Effector CD8-positive, alpha-beta T cell (primary cell): ENCODE data around the gene SLC45A1.
A peak's percentile ranks its signal among the peaks of the same experiment; 100 is the strongest.

ENCODE experiments used
- DNase-seq: peaks from one replicate; lab custom pipeline; 2025; lab: John Stamatoyannopoulos, UW

The SLC45A1 gene

DNA sequence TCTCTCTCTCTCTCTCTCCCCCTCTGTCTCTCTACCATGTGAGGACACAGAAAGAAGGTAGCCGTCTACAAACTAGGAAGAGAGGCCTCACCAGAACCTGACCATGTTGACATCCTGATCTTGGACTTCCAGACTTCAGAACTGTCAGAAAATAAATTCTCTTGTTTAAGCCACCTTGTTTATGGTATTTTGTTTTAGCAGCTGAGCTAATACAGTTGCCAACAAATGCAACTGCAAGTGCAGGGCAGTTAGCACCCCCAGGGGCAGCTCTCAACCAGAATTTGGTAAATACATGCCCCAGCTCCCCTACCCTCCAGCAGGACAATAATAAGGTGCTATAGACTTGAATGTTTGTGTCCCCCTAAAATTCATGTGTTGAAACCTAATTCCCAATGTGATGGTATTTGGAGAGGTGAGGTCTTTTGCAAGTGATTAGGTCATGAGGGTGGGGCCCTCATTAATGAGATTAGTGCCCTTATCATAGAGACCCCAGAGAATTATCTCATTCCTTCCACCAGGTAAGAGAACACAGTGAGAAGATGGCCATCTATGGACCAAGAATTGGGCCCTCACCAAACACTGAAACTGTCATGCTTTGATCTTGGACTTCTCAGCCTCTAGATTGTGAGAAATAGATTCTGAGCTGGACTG, 6.7 kb upstream of the SLC45A1 start:
- DNase-seq, result no peak

DNA sequence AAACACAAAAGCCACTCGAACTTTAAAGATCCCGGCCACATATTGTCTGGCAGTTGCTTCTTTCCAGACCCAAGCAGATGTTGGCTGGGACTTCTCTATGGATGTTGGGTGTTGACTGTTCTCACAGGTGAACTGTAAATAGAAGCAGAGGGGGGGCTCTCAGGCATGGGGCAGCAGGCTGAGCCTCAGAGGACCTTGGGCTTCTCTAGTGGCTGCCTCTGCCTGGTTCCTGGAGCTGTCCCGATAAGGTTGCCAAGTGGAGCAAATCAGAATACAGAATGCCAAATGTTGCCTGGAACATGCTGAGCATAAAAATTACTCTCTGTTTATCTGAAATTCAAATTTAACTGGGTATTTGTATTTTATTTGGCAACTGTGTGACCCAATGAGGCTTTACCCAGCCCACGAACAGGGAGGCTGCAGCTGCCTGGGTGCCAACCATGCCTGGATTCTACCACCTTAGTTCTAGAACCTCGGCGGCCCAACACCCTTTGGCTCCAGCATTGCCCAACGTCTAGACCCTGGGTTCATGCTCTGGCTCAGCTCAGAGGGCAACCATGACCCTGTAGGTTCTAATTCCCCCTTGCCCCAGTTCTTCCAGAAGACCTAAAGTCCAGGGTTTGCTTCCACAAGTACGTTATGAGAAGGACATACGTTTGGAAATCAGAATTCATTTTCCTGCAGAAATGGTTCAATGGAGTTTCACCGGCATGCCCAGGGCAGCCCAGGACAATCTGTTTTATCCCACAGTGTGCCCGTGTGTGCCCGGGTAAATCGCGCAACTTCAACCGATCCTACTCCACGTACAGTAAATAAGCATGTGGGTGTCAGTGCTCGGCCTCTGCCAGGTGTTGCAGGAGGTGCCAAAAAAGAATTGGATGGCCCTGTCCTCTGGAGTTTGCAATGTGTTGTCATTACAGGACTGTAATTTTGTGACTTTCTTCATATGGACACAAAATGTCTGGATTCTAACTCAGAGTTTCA, 5.4 kb upstream of the SLC45A1 start:
- DNase-seq, result no peak

DNA sequence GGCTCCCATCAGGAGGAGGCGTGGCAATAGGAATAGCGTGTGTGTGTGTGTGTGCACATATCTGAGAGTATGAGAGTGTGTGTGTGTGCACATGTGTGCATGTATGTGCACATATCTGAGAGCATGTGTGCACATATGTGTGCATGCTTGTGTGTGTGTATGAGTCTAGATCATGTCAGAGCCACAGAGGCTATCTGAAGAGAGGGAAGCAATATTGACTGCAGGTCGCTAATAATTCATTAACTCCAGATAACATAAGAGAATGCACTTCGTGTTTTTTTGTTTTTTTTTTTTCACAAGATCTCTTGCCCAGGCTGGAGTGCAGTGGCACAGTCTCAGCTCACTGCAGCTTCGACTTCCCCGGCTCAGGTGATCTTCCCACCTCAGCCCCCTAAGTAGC, 4.7 kb upstream of the SLC45A1 start:
- DNase-seq, result no peak

DNA sequence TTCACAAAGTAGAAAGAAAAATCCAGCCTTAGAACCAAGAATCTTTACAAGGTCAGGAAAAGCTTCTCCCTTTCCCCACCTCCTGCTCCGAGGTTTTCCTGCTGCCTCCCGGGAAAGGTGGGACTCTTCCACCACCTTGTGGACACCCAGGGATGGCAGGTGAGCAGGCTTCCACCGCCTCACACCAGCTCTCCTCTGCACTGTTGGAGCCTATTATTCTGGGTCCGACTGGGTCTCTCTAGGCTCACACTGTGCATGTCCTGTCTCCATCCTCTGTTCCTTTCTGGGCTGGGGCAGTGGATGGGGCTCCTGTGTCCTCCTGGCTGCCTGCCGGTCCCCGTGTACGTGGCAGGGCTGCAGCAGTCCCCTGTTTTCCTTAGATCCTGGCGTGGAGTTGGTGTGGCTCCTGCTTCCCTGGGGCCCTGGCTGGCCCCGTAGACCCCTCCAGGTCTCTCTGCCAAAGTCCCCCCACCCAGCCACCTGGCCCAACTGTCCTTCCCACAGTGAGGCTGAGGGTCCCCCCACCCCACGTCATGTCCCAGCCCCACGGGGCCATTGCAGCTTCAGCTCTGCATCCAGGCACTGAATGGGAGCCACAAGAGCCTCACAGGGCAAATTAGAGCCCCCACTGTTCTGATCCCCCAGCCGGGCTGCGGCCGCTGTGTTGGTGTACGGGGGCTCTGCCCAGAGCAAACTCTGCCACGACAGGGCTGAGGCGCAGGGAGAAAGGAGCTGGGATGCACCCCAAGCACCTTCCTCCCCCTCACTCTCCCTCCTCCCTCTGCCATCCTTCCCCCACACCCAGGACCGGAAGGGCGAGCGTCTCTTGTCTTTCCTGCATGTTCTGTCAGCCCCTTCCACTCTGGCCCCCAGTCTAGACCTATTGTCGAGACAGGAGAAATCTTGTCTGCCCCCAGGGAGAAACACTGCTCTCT, 3.3 kb upstream of the SLC45A1 start:
- peak; percentile 32 for DNase-seq

DNA sequence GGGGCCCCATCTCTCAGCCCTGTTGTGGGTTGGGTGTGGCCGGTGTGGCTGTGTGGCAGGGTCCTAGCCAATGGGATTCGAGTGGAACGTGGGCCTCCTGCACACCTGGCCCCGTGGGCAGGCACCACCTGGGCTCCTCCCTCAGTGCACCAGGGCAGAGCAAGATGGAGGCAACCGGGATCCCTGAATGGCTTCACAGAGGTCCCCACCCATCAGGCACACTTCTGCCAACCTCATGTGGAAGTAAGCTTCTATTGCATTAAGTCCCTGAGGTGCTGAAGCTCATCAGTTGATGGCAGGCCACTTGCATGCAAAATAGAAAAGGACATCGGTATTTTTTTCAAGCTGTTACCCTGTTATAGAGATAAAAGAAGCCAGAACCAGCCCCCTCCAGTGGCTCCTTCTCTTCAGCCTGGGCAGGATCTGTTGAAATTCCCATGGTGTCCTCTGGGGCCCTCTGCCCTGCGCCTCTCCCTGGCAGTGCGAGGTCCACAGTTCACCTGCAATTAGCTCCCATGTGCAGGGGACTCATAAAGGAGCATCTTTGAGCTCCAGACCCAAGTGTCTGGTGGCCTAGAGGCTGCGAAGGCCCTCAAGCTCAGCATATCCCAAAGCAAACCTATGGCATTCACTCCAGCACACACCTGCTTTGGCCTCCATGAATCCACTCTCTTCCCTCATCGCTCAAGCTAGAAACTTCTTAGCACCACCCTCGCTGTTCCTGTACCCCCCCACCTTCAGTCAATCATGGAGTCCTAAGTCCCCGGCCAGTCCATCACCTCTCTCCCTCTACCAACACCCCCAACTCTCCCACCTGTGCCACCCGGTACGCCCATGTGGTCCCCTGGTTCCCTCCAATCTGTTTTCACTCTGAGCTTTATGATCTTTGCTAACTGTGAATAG, 2.1 kb upstream of the SLC45A1 start:
- DNase-seq, result no peak

DNA sequence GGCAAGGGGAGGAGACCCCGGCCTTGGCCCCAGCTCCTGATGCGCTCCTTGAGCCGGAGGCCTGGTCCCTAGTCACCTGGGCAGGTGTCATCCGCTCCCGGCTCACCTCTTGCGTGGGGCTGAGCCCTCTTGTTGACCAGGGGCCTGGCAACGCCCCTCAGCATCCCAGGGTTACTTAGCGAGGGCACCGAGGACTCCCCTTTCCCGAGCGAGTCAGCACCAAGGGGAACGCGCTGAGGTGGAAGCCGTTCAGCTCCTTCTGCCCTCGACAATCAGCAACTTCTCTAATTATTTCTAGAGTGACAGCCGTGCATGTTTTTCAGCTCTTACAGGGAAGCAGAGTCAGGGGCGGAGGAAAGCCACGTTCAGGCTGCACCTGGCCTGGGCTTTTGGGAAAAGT, 522 bp downstream of the SLC45A1 start:
- DNase-seq, result no peak

DNA sequence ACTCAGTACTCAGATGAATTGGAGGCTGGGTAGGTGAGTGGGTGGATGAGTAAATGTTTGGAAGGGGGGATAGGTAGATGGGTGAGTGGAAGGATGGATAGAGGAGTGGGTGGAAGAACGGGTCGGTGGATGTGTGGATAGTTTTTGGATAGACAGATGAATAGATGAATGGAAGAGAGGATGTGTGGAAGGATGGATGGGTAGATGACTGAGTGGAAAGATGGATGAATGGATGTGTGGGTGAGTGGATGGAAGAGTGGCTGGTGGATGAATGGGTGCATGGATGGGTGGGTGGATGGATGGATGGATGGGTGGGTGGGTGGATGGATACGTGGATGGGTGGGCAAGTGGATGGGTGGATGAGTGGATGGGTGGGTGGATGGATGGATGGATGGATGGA, 3.7 kb downstream of the SLC45A1 start:
- DNase-seq, result no peak

DNA sequence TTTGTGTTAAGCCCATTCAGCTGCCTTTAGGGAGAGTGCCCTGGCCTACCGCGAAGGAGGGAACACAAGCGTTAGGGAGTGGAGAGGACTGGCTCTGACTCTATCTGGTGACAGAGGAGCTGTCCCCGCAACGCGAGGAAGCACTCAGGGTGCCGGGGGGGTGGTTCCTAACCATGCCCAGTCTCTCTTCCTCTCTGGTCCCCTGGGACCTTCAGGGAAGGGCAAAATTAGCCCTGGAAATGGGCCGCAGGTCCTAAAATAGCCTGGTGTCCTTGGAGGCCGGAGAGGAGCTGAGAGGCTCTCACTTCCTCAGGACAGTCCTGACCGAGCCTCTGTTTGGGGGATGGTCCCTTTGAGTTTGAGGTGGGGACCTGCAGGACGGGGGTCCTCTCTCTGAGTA, 5.8 kb downstream of the SLC45A1 start:
- no peak for DNase-seq

DNA sequence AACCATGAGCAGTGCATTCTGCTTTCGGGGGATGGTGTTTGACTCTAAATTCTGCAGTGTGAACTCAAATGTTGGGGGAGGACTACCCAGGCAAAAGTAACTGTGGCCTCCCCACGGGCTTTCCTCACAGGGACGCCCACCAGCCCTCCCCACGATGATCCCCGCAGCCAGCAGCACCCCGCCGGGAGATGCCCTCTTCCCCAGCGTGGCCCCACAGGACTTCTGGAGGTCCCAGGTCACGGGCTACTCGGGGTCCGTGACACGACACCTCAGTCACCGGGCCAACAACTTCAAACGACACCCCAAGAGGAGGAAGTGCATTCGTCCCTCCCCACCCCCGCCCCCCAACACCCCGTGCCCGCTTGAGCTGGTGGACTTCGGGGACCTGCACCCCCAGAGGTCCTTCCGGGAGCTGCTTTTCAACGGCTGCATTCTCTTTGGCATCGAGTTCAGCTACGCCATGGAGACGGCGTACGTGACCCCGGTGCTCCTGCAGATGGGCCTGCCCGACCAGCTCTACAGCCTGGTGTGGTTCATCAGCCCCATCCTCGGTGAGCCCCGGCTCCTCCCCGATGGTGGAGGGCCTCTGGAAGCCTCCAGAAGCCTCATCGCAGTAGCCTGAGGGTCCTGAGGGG, 6.4 kb downstream of the SLC45A1 start:
- DNase-seq, result no peak

DNA sequence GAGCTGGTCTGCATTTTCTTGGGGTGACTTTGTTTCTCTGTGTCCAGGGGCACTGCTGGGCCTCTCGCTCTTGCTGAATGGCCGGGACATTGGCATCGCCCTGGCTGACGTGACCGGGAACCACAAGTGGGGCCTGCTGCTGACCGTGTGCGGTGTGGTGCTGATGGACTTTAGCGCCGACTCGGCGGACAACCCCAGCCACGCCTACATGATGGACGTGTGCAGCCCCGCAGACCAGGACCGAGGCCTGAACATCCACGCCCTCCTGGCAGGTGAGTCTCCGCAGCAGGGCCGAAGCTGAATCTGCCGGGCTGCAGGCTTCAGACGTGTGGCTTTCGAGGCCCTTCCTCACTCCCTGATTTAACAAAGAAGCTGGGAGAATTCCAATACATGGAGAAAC, 7.9 kb downstream of the SLC45A1 start:
- DNase-seq, result no peak

DNA sequence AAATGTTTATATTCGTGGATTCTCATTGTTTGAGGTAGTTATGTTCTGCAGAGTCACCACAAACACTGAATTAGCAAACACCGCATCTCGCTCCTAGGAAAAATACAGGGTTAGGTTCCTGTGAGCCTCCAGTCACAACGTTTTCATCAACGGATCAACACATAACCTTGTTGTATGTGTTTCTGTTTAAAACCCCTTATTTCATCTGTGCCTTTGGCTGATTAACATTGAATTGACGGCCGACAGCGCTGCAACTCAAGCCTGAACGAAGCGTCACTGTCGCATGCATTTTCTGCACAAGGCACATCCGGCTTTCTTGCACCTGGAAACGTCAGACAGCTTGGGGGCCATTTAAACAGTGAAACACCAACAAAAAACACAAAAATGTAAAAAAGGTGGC, 8.4 kb downstream of the SLC45A1 start:
- no peak for DNase-seq

DNA sequence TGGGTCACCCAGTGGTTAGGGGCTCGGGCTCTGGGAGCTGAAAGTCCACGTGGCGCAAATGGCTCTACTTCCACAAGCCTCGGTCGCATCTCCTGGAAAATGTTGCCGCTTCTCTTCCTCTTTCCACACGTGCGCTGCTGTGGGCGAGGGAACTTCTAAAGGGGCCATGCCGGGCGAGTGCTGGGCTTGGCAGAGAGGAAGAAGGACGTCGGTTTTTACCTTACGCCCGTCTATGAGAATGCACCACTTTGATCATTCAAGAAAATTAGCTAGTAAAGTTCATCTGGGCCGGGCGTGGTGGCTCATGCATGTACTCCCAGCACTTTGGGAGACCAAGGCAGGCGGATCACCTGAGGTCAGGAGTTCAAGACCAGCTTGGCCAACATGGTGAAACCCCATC, 10.4 kb downstream of the SLC45A1 start:
- DNase-seq, result no peak

DNA sequence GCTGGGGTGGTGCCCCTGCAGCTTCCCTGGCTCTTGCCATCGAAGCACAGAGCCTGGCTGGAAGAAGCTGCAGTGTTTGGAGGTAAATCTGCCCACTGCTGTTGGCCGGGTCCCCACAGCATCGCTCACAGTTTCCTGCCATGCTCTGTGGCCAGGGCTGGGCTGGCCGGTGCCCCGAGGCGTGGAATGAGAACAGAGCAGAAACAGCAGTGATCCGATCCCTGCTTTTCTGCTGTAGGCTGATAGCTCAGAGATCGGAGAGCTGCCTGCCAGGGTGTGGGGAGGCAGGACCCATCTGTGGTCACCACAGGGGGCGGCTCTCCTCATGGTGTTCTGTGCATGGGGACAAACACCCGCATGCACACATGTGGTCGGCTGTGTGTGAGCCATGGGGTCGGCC, 11.5 kb downstream of the SLC45A1 start:
- DNase-seq, result no peak

DNA sequence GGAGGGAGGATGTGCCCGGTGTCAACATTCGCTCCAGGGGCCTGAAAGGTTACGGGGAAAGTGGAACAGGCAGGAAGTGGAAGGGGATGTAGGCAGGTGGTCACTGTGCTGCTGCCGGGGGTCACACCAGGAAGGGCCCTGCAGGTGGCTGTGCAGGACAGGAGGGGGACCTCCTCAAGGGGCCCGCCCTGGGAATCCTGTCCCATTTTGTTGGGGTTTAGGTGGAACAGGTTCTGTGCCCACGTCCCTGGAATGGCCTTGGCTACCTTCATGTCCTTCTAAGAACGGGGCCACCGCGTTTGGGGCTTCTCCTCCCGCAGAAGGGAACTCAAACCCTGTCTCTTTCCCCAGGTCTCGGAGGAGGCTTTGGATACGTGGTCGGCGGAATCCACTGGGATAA, 11.9 kb downstream of the SLC45A1 start:
- no peak for DNase-seq

DNA sequence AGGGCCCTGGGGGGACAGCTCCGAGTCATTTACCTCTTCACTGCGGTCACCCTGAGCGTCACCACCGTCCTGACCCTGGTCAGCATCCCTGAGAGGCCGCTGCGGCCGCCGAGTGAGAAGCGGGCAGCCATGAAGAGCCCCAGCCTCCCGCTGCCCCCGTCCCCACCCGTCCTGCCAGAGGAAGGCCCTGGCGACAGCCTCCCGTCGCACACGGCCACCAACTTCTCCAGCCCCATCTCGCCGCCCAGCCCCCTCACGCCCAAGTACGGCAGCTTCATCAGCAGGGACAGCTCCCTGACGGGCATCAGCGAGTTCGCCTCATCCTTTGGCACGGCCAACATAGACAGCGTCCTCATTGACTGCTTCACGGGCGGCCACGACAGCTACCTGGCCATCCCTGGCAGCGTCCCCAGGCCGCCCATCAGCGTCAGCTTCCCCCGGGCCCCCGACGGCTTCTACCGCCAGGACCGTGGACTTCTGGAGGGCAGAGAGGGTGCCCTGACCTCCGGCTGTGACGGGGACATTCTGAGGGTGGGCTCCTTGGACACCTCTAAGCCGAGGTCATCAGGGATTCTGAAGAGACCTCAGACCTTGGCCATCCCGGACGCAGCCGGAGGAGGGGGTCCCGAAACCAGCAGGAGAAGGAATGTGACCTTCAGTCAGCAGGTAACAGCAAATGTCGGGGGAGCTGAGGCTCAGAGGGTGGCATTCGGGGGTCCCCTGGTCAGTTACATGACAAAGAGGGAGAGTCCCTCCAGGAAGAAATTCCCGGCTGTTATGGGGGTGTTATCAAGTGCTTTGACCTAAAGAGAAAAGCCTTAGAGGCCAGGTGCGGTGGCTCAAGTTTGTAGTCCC, 12.6 kb downstream of the SLC45A1 start:
- no peak for DNase-seq

DNA sequence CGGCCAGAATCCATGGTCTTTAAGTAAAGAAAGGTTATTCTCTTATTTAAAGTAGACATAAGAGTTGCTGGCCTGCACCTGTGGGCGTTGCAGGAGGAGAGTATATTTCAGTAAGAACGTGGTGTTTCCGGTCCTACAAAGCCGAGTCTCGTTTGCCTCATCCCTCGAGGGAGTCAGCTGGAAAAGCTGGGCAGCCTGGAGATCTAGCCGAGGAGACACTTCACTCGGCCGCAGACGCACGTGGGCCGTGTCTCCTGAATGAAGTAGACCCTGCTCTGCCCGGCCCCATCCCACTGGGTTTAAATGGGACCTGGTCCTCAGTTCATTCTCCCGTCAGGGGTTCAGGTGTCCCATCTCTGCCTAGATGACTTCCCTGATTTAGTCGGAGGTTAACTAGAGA, 14.9 kb downstream of the SLC45A1 start:
- no peak for DNase-seq

DNA sequence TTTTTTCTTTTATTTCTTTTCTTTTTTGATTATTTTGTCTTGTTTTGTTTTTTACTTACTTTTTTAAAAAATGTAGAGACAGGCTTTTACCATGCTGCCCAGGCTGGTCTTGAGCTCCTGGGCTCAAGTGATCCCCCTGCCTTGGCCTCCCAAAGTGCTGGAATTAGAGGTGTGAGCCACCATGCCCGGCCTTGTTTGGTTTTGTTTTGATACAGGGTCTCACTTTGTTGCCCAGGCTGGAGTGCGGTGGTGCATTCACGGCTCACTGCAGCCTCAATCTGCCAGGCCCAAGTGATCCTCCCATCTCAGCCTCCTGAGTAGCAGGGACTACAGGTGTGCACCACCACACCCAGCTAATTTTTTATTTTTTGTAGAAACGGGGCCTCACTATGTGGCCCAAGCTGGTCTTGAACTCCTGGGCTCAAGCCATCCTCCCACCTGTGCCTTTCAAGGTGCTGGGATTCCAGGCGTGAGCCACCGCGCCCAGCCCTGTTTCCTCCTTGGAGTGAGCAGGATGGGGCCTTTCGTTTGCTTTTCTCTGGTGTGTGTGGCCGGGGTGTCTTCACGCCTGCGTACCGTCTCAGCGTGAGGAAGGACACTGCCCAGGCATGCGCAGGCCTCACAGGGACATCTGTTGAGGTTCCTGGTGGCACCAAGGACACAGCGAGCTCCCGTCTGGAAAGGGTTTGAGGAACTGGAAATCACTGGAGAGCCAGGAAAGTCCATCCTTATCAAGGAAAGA, 15.5 kb downstream of the SLC45A1 start:
- DNase-seq, result no peak

DNA sequence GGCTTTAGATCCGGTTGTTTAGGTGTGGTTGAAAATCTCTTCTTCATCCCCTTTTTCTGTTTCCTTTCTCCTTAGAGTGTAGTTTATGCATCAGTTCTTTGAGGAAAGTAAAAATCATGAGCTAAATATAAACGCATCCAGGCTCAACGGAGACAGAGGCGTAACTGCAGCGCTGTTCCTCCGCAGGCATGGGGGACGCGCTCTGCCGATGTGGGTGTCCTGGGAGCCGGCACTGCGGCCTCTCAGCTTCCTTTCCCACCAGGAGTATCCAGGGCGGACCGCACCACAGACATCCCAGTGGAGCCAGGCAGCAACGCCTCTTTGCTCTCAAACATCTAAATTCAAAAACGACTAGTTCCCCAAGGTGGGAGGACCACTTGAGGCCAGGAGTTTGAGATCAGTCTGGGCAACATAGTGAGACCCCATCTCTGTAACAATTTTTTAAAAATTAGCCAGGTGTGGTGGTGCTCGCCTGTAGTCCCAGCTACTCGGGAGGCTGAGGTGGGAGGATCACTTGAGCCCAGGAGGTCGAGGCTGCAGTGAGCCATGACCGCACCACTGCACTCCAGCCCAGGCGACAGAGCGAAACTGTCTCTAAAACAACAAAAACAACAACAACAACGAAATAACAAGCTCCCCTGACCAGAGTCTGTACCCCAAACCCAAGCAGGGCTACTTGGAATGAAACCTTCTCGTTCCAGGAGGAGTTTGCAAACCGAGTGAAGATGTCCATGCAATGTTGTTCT, 16.4 kb downstream of the SLC45A1 start:
- no peak for DNase-seq
